NCI-H1048 (cell line): ENCODE measurements around the gene FAM120A.
"Not testable (repeated sequence)": the region's sequence is repeated elsewhere in the genome, so short reads cannot be mapped to it uniquely, and the experiment has no call there.

ENCODE experiments used
- DNase-seq: peaks from one replicate; lab custom pipeline; 2025; lab: John Stamatoyannopoulos, UW

FAM120A gene

GRCh38 chr9:93511228-93511627 lies 59.7 kb downstream of the FAM120A start:
- not testable (repeated sequence) for DNase-seq

- DNase-seq = not testable (repeated sequence)
Measured at GRCh38 chr9:93512170-93512812, 60.8 kb downstream of the FAM120A start.

GRCh38 chr9:93513606-93514005 lies 62.1 kb downstream of the FAM120A start:
- no peak for DNase-seq

- DNase-seq = no peak
Measured at GRCh38 chr9:93517331-93517730, 65.8 kb downstream of the FAM120A start.

GRCh38 chr9:93520523-93520922 lies 69.0 kb downstream of the FAM120A start:
- DNase-seq = no peak

GRCh38 chr9:93522736-93523135 lies 71.3 kb downstream of the FAM120A start:
- DNase-seq = no peak

- no peak for DNase-seq
Measured at GRCh38 chr9:93523518-93524144, 72.1 kb downstream of the FAM120A start.

- no peak for DNase-seq
Measured at GRCh38 chr9:93525476-93525875, 74.0 kb downstream of the FAM120A start.

- no peak for DNase-seq
Measured at GRCh38 chr9:93531374-93531773, 79.9 kb downstream of the FAM120A start.

GRCh38 chr9:93532141-93532540 lies 80.7 kb downstream of the FAM120A start:
- no peak for DNase-seq

GRCh38 chr9:93533863-93534262 lies 82.4 kb downstream of the FAM120A start:
- DNase-seq = no peak

GRCh38 chr9:93536167-93536566 lies 84.7 kb downstream of the FAM120A start:
- no peak for DNase-seq

- DNase-seq = no peak
Measured at GRCh38 chr9:93536874-93537273, 85.4 kb downstream of the FAM120A start.

- DNase-seq = no peak
Measured at GRCh38 chr9:93540305-93540704, 88.8 kb downstream of the FAM120A start.

GRCh38 chr9:93541005-93541404 lies 89.5 kb downstream of the FAM120A start:
- DNase-seq = no peak

- no peak for DNase-seq
Measured at GRCh38 chr9:93541581-93542349, 90.3 kb downstream of the FAM120A start.

GRCh38 chr9:93543117-93543516 lies 91.6 kb downstream of the FAM120A start:
- DNase-seq = no peak

- no peak for DNase-seq
Measured at GRCh38 chr9:93546356-93546755, 94.9 kb downstream of the FAM120A start.

GRCh38 chr9:93549611-93550010 lies 98.1 kb downstream of the FAM120A start:
- no peak for DNase-seq

GRCh38 chr9:93552923-93553322 lies 101.4 kb downstream of the FAM120A start:
- DNase-seq = no peak

- DNase-seq = no peak
Measured at GRCh38 chr9:93555370-93555769, 103.9 kb downstream of the FAM120A start.

- no peak for DNase-seq
Measured at GRCh38 chr9:93557366-93558137, 106.1 kb downstream of the FAM120A start.
